ELR (cell line): Measurements from ENCODE around the gene POP5.
A peak's percentile ranks its signal among the peaks of the same experiment; 100 is the strongest.
"Not testable (repeated sequence)": the region's sequence is repeated elsewhere in the genome, so short reads cannot be mapped to it uniquely, and the experiment has no call there.

Experiments used
- DNase-seq: peaks from one replicate; pipeline ENCODE4 v3.0.0-alpha.2; 2015; ENCODE audit warnings: low read depth

The POP5 gene

DNA sequence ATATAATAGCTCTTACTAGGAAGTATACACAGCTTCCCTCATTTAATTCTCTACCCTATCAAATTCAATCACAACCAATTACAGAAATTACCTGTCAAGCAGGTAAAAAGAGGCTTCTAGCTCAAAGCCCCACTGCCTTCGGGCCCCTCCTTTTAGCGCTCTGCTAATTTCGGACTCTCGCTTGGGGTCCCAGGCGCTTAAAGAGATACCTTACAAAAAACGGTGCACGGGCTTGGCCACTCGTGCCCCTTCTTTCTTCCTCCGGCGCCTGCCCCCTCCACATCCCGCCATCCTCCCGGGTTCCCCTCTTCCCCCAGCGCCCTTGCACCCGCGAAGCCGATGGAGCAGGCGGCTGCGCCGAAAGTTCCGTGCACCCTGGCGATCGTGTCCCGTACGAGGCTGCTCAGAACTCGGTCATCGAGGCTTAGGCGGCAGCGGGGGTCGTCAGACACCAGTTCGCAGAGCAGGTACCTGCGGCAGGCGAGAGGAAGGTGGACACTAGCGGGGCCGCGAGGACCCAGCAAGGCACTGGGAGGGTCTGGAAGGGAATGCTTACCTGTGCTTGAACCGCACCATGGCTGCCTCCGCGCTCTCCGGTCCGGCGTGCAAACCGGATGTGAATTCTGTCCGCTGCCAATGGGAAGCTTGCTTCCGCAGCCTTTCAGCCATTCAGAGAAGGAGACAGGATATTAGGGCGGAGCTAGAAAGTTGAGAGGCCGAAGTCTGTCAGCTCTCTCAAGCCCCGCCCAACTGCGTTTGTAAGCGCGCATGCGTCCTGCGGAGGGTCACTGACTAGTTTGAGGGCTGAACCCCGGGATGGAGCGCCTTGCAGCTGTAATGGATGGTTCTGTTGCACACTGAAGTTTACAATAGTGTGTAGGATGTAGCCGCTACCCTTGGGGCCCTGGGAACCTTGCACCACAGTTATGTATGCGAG lies at the start of gene POP5:
Gene POP5, minus strand, starts transcription at position 616 of the 937 bp plus-strand sequence. Its CDS starts 40 bp downstream, at position 576.
- peak; percentile 100 for DNase-seq

GRCh38 chr12:120630104-120630892 lies 49.1 kb upstream of the POP5 start:
- DNase-seq, result no peak

DNA sequence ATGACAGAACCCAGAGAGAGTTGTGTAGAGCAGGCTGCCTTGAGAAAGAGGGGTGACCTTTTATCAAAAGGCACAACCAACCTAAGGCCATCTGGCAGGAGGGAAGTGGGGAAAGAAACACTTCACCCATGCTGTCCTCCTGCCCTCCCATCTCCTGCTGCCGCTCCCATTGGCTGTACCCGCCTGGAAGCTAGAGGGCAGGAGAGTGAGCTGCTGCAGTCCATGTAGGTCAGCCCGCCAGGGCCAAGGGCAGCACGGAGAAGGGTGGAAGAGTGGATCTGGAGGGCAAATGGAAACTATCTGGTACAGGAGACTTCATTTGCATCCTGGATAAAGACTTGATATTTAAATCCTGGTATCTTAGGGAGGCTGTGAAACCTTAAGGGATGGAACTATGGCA lies 47.7 kb upstream of the POP5 start:
- peak; percentile 31 for DNase-seq

DNA sequence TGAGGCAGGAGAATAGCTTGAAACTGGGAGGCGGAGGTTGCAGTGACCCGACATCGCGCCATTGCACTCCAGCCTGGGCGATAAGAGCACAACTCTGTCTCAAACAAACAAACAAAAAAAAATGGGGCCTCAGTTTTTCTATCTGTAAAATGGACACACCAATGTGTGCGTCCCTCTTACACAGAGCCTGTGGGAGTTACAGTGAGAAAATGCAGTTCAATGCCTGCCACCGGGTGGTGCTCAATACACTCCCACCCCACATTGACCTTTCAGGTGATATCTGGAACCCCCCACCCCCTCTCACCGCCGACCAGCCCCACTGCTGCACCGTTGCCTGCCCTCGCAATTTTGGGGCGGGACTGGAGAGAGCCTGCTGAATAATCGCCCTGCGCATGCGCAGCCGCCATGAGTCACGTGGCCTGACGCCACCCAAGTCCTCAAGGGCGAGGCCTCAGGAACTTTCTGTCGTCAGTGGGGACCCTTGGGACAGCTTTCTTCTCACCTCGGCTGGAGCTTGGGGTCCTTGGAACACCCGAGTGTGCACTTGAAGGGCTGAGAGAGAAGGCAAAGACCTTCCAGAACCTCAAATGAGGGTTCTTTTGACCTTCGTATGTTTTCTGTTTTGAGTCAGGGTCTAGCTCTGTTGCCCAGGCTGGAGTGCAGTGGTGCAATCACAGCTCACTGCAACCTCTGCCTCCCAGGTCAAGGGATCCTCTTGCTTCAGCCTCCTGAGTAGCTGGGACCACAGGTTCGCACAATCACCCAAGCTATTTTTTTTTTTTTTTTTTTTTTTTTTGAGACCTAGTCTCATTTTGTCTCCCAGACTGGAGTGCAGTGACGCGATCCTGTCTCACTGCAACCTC lies 44.6 kb upstream of the POP5 start:
- DNase-seq, result no peak

GRCh38 chr12:120620624-120621023 lies 39.4 kb upstream of the POP5 start:
- DNase-seq, result no peak

DNA sequence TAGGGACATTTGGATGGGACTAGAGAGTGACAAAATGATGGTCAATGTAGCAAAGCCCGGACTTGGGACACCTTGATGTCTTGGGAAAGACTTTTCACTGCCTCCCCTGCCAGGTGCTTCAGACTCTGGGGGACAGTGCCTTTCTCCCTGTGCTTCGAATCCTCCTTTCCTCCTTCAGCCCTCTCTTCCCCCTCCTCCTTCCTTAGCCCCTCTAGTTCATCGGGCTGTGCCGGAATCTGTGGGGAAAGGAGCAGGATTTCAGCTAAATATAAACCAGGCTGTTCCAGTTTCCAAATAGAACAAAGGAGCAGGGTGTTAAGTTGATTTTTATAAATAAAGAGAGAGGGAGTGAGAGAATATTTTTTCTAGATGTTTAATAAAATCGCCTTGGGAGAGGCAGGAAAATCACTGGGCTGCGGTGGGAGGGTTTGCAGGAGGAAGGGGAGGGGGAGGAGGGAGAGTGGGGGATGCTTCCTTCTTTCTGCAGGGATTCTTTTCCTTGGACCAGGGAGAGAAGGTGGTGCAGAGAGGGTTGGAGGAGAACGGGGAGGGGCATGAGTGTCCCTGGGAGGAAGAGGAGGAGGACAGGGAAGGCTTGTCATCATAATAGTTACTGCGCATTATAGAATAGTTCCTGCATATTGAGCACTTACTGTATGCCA lies 37.9 kb upstream of the POP5 start:
- DNase-seq, result no peak

DNA sequence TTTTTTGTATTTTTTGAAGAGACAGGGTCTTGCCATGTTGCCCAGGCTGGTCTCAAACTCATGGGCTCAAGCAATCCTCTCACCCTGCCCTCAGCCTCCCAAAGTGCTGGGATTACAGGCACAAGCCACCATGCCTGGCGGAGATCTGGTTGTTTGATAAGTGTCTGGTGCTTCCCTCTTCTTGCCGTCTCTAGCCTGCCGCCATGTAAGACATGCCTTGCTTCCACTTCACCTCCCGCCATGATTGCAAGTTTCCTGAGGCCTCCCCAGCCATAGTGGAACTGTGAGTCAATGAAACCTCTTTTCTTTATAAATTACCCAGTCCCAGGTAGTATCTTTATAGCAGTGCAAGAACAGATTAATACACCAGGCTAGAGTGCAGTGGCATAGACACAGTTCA lies 36.6 kb upstream of the POP5 start:
- not testable (repeated sequence) for DNase-seq

DNA sequence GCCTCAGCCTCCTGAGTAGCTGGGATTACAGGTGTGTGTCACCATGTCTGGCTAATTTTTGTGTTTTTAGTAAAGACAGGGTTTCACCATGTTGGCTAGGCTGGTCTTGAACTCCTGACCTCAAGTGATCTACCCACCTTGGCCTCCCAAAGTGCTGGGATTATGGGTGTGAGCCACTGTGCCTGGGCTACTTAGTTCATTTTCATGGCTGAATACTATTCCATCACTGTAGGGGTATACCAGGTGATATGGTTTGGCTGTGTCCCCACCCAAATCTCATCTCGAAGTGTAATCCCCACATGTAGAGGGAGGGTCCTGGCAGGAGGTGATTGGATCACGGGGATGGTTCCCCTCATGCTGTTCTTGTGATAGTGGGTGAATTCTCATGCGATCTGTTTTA lies 36.0 kb upstream of the POP5 start:
- DNase-seq, result not testable (repeated sequence)

DNA sequence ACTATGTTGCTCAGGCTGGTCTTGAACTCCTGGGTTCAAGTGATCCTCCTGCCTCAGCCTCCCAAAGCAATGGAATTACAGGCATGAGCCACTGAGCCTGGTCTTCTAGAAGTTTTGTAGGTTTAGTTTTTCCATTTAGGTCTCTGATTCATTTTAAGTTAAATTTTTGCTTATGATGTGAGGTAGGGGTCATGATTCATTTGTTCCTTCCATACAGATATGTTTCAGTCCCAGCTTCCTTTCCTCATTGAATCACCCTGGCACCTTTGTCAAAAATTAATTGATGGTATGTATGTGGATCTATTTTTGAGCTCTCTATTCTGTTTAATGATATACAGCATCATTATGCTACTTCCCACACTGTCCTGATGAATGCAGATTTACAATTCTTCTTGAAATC lies 33.6 kb upstream of the POP5 start:
- DNase-seq, result no peak

- DNase-seq, result not testable (repeated sequence)
Observed at GRCh38 chr12:120611534-120611933, 30.3 kb upstream of the POP5 start.

DNA sequence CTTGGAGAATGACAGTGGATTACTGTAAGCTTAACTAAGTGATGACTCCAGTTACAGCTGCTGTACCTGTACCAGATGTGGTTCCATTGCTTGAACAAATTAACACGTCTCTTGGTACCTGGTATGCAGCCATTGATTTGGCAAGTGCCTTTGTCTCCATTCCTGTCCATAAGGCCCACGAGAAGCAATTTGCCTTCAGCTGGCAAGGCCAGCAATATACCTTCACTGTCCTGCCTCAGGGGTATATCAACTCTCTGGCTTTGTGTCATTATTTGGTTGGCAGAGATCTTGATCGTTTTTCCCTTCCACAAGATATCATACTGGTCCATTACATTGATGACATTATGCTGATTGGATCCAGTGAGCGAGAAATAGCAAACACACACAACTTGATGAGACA lies 29.4 kb upstream of the POP5 start:
- no peak for DNase-seq

DNA sequence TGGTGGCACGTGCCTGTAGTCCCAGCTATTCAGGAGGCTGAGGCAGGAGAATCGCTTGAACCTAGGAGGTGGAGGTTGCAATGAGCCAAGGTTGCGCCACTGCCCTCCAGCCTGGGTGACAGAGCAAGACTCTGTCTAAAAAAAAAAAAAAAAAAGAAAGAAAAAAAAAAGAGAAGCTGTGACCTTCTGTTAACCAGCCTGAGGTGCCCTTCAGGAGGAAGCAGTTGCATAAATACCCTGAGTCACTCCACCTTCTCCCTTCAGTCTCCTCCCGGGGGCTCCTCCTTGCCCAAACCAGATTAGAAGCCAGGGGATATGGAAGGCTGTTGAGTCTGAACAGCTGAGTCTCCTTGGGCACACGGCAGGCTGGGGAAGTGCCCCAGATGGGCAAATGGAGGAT lies 21.2 kb upstream of the POP5 start:
- peak; percentile 11 for DNase-seq

DNA sequence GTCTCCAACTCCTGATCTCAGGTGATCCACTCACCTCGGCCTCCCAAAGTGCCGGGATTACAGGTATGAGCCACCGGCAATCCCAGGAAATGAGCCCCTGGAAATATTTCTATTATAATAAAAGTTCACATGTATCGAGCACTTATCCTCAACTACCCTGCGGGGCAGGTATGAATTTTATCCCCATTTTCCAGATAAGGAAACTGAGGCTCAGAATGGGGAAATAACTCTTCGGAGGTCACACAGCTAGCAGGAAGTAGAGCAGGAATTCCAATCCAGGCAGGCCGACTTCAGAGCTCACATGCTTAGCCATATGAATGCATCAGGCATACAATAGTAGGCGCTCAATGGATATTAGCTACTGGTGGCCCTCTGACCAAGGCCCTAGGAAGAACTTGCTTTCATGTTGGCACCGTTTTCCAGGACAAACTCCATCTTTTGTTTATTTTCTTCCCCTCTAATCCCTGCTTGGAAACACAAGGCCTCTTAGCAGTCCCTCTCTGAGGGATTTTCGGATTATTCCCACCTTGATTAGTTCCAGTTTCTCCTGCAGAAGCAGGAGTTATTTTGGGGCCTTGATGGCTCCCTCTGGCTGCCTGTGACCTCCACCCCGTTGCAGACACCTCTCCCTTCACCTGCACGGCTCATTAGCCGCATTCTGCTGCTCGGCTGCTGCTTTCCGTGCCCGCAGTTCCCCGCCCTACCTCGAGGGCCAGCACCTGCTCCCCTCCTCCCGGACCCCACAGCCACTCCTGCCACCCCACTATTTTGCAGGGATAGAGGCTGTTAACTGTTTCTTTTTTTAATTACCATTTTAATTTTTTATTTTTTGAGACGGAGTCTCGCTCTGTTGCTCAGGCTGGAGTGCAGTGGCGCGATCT lies 18.7 kb upstream of the POP5 start:
- DNase-seq, result no peak

DNA sequence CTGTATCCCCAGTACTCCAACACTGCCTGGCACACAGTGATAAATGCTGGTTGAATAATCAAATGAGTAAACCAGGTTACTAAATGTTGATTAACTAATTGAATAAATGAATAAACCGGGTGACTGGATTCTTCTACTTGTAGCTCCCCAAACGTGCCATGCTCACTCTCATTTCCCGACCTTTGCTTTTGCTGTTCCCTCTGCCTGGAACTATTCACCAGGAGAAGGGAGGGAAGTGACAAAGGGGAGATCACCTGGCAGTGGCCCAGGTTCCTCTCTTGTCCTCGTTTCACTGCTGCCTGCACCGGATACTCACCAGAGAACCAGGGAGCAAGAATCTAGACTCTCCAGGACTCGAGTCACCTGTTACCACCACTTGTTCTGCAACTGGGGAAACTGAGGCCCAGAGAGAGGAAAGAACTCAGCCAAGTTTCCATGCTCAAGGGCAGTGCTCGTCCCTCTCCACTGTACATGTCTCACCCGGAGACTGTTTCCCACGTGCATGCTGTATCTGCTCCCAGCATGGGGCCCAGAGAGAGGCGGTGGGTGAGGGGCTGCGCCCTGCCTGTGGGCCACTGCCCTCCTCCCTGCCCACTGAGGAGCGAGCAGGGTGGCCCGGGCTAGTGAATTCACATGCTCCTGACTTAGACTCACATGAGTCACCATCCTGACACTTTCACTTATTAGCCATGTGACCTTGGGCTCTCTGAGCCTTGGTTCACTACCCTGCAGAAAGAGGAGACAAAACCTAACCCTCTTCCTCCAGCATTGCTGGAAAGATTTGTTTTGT lies 17.7 kb upstream of the POP5 start:
- DNase-seq, result peak; percentile 68

DNA sequence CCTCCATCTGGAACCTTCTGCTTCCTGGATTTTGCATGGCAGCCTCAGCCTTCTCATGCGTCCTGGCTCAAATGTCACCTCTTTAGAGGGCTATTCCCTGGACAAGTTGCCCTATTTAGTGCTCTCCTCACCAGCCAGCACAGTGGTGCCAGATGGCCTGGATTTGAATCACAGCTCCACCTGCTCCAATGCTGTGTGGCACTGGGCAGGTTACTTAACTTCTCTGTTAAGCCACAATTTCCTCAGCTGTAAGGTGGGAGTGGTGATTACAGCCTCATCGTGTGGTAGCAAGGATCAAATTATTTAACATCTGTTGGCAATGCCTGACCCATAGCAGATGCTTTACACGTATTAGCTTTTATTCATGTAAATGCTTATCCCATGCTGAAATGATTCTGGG lies 16.7 kb upstream of the POP5 start:
- no peak for DNase-seq

GRCh38 chr12:120596901-120597300 lies 15.7 kb upstream of the POP5 start:
- no peak for DNase-seq

DNA sequence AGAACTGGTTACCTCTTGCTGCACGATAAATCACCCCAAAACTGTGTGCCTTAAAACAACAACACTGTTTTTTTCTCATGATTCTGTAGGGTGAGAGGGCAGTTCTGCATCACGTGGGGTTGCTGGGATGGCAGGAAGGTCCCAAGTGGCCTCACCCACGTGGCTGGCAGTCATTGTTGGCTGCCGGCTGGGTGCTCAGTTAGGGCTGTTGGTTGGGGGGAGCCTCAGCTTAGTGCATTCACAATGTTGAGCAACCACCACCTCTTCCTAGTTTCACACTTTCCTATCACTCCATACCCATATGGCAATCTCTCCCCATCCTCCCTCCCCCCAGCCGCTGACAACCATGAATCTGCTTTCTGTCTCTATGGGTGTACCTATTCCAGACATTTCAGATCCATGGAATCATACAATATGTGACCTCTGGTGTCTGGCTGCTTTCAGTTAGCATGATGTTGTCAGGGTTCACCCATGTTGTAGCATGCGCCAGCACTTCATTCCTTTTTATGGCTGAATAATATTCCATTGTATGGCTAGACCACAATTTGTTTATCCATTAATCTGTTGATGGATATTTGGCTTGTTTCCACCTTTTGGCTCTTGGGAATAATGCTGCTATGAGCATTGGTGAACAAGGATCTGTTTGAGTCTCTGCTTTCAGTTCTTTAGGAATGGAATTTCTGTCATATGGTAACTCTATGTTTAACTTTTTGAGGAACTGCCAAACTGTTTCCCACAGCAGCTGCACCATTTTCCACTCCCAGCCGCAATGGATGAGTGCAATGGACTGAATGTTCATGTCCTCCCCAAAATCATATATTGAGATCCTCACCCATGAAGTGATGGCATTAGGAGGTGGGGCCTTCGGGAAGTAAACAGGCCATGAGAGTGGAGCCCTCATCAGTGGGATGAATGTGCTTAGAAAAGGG lies 11.2 kb upstream of the POP5 start:
- DNase-seq, result no peak

DNA sequence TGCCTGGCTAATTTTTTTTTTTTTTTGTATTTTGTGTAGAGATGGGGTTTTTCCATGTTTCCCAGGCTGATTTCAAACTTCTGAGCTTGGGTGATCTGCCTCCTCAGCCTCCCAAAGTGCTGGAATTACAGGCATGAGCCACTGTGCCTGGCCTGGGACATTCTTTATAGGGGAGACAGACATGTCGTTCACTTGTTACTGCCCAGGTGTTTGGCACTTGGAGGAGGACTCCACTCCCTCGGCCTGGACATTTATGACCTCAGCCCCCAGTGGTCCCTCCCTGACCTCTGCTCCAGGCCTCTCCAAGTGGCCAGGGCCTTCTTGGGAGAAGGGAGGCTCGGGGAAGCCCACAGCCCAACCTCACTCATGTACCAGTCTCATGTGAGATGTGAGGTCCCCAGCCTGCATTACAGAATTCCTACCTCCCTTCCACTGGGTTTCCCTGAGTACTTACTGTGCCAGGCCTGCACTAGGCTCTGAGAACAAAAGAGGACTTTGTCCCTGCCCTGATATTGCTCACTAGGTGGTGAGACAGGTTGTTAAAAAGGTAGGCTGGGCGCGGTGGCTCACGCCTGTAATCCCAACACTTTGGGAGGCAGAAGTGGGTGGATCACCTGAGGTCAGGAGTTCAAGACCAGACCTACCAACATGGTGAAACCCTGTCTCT lies 9.7 kb upstream of the POP5 start:
- no peak for DNase-seq
